Astrocyte (in vitro differentiated cells and primary cell): ENCODE measurements around the gene CFTR.

Experiments used
- EZH2 ChIP-seq: IDR thresholded peaks from 2 replicates; pipeline ENCODE4 v1.6.1; 2012; ENCODE audit warnings: mild to moderate bottlenecking, low read length, inconsistent platforms; ENCODE audit not compliant: insufficient read depth
- TF ChIP-seq, protein P1 (sequence below): IDR thresholded peaks from 2 replicates; pipeline ENCODE4 v1.5.1; 2011; ENCODE audit warnings: low read depth, mild to moderate bottlenecking, inconsistent platforms, low read length, moderate library complexity; ENCODE audit not compliant: insufficient read depth

DNA sequence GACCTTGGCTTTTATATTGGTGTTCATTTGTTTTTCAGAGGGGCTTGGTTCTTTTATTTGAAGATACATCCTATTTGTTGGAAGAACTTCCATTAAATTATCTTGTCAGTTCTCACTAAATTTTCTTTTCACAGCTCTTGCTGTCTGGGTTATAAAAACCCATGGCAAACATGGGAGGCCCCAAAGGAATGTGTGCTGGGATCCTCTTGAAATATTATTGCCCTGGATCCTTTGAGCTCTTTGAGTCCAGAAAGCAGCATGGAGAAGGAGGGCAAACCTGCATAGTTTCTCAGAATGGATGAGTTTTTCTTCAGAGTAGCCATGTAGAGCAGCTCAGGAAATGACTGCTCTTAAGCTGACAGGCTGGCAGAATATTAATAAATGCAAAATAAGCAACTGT is 206.0 kb downstream of the CFTR start:
- no peak for TF ChIP-seq EZH2
- TF ChIP-seq, protein P1, sequence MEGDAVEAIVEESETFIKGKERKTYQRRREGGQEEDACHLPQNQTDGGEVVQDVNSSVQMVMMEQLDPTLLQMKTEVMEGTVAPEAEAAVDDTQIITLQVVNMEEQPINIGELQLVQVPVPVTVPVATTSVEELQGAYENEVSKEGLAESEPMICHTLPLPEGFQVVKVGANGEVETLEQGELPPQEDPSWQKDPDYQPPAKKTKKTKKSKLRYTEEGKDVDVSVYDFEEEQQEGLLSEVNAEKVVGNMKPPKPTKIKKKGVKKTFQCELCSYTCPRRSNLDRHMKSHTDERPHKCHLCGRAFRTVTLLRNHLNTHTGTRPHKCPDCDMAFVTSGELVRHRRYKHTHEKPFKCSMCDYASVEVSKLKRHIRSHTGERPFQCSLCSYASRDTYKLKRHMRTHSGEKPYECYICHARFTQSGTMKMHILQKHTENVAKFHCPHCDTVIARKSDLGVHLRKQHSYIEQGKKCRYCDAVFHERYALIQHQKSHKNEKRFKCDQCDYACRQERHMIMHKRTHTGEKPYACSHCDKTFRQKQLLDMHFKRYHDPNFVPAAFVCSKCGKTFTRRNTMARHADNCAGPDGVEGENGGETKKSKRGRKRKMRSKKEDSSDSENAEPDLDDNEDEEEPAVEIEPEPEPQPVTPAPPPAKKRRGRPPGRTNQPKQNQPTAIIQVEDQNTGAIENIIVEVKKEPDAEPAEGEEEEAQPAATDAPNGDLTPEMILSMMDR, result no peak
